Effector memory CD8-positive, alpha-beta T cell (primary cell): ENCODE data around the gene TERB1.

Experiments
- ATAC-seq: fragments of 150-1000 bp; cut with Tn5 transposase; replicated peaks from 2 replicates; pipeline ENCODE4 v1.10.0; 2021; ENCODE audit warnings: mild to moderate bottlenecking, moderate library complexity
- DNase-seq, 3 experiments: peaks; one replicate each; pipeline ENCODE4 v3.0.0; 2021
- H3K27ac Mint-ChIP-seq, 2 donors: one replicate each; pipeline ENCODE4 v1.8.0; 2022; ENCODE audit warnings: mild to moderate bottlenecking in 2 of 2, mixed read lengths in 2 of 2, moderate library complexity in 2 of 2
- H3K27me3 Mint-ChIP-seq, 2 donors: one replicate each; pipeline ENCODE4 v1.8.0; 2022; ENCODE audit warnings: mixed read lengths in 2 of 2
- H3K36me3 Mint-ChIP-seq: one replicate; pipeline ENCODE4 v1.8.0; 2022; ENCODE audit warnings: mild to moderate bottlenecking, moderate library complexity, mixed read lengths; ENCODE audit not compliant: insufficient read depth
- H3K4me1 Mint-ChIP-seq, 2 donors: one replicate each; pipeline ENCODE4 v1.8.0; 2022; ENCODE audit warnings: low read depth in 2 of 2, mixed read lengths in 2 of 2
- H3K4me3 Mint-ChIP-seq, 2 donors: one replicate each; pipeline ENCODE4 v1.8.0; 2022; ENCODE audit warnings: mild to moderate bottlenecking in 2 of 2, mixed read lengths in 2 of 2, moderate library complexity in 2 of 2
- H3K9me3 Mint-ChIP-seq, 2 donors: one replicate each; pipeline ENCODE4 v1.8.0; 2022; ENCODE audit warnings: mixed read lengths in 2 of 2

The TERB1 gene

GRCh38 chr16:66719246-66719645 lies 82.1 kb downstream of the TERB1 start:
- no peak overlapping the region for H3K4me3 Mint-ChIP-seq
- no peak for DNase-seq
- H3K9me3 Mint-ChIP-seq, result no peaks in the 10 kb centered on the region
- ATAC-seq, result no peak
- no peak overlapping the region for H3K27ac Mint-ChIP-seq
- H3K36me3 Mint-ChIP-seq, result peaks cover 35% of the 10 kb centered on the region
- H3K27me3 Mint-ChIP-seq, result no peaks in the 10 kb centered on the region
- H3K4me1 Mint-ChIP-seq, result peaks cover 0 to 3% of the 10 kb centered on the region in 2 donors

DNA sequence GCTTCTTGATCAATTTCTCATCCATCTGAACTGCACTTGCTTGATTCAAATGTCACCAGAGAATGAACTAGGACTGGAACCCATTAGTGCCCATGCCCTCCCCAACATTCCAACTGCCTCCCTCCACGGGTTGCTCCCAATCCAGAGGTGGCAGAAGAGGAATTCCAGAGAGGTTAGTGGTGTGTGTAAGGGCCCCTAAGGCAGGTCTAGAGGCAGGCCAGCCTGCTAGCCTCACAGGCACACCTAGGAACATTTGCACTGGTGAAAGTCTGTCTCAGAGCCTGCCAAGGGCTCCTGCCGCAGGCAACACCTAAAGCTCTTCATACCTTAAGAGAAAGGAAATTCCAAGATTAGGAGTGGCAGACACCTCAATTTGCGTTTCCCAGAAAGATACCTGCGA lies 83.6 kb downstream of the TERB1 start:
- no peak overlapping the region for H3K27ac Mint-ChIP-seq
- no peak for ATAC-seq
- H3K9me3 Mint-ChIP-seq, result no peaks in the 10 kb centered on the region
- peaks cover 20% of the 10 kb centered on the region for H3K36me3 Mint-ChIP-seq
- H3K4me3 Mint-ChIP-seq, result no peak overlapping the region
- peaks cover 0 to 3% of the 10 kb centered on the region in 2 donors for H3K4me1 Mint-ChIP-seq
- no peak for DNase-seq
- H3K27me3 Mint-ChIP-seq, result peaks cover 0 to 2% of the 10 kb centered on the region in 2 donors

DNA sequence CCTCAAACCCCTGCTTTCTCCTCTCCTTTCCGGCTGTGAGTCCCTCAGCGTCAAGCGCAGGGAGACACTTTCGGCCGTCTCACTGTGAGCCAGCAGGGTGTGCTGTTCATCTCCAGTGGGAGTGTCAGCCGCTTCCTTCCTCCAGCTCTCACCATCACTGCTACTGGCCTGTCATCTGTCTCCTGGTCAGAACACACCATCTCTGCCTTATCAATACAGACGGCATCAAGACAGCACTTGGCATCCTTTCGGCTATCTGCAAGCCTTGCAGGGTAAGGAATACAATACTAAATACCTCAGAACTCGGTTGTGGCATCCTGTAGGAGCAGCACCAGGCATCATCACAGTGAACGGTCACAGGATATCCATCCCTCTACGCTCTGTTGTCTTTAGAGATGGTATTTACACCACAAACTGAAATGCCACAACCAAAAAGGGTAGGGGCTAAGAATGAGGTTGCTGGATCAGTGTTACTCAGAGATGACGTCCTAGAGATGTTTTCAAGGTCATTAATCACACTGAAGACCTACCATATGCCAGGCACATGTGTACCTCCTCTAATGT lies 84.2 kb downstream of the TERB1 start:
- no peak overlapping the region for H3K27ac Mint-ChIP-seq
- DNase-seq, result no peak

DNA sequence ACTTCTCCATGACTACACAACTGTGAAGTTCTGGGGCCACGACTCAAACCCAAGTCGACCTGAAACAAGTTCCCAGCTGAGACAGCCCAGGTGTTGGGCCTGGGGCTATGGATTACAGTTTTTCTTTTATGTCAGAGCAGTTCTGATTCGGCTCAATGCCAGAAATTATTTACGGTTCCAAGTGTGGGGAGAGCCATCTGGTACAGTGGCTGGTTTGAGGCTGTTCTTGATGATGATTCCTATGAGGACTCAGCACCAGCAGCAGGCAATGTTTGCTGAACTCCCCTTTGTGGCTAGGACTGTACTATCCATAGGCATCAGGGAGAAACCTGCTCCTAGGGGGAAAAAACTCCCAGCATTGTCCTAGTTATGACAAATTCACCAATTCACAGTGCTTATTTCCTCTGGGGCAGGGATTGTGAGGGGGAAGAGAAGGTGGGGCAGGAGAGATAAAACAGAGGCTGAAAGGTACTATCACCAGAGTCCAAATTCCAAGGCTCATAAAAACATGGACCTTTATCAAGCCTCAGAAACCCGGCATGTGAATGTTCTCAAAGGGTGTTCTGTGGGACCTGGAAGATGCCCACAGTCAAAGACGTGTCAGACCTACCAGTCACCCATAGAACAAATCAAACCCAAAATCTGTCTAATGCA lies 86.6 kb downstream of the TERB1 start:
- ATAC-seq (no peak), DNase-seq (no peak)
- no peak overlapping the region for H3K4me3 Mint-ChIP-seq
- peaks cover 0 to 5% of the 10 kb centered on the region in 2 donors for H3K4me1 Mint-ChIP-seq
- H3K9me3 Mint-ChIP-seq, result no peaks in the 10 kb centered on the region
- peaks cover 3% of the 10 kb centered on the region for H3K36me3 Mint-ChIP-seq
- H3K27ac Mint-ChIP-seq, result no peak overlapping the region
- H3K27me3 Mint-ChIP-seq, result peaks cover 7 to 9% of the 10 kb centered on the region in 2 donors

More for the DNA sequence above, 84.2 kb downstream of the TERB1 start:
- Mint-ChIP-seq H3K36me3 (peaks cover 14% of the 10 kb centered on the region), H3K4me3 (no peak overlapping the region), H3K9me3 (no peaks in the 10 kb centered on the region), H3K4me1 (peaks cover 0 to 5% of the 10 kb centered on the region in 2 donors), H3K27me3 (peaks cover 0 to 8% of the 10 kb centered on the region in 2 donors)
- ATAC-seq, result no peak

DNA sequence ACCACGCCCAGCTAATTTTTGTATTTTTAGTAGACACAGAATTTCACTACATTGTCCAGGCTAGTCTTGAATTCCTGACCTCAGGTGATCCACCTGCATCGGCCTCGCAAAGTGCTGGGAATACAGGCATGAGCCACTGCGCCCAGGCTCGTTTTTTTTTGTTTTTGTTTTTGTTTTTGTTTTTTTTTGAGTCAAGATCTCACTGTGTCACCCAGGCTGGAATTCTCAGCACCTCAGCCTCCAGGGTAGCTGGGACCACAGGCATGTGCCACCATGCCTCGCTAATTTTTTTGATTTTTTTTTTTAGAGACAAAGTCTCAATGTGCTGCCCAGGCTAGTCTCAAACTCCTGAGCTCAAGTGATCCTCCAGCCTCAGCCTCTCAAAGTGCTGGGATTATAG lies 87.3 kb downstream of the TERB1 start:
- H3K9me3 Mint-ChIP-seq, result no peaks in the 10 kb centered on the region
- H3K36me3 Mint-ChIP-seq, result no peaks in the 10 kb centered on the region
- peaks cover 7 to 15% of the 10 kb centered on the region in 2 donors for H3K27me3 Mint-ChIP-seq
- no peak overlapping the region for H3K4me3 Mint-ChIP-seq
- DNase-seq, result no peak
- peaks cover 0 to 5% of the 10 kb centered on the region in 2 donors for H3K4me1 Mint-ChIP-seq
- no peak overlapping the region for H3K27ac Mint-ChIP-seq
- ATAC-seq, result no peak

- H3K9me3 Mint-ChIP-seq, result no peaks in the 10 kb centered on the region
- H3K27ac Mint-ChIP-seq, result peak overlapping the region in 1 of 2 donors; percentile 11
- H3K27me3 Mint-ChIP-seq, result peaks cover 7 to 21% of the 10 kb centered on the region in 2 donors
- ATAC-seq (no peak), DNase-seq (no peak)
- H3K4me1 Mint-ChIP-seq, result peaks cover 0 to 5% of the 10 kb centered on the region in 2 donors
- H3K4me3 Mint-ChIP-seq, result no peak overlapping the region
- no peaks in the 10 kb centered on the region for H3K36me3 Mint-ChIP-seq
Measured at GRCh38 chr16:66713076-66713475, 88.3 kb downstream of the TERB1 start.

GRCh38 chr16:66712512-66712911 lies 88.9 kb downstream of the TERB1 start:
- no peaks in the 10 kb centered on the region for H3K9me3 Mint-ChIP-seq
- H3K27me3 Mint-ChIP-seq, result peaks cover 10 to 26% of the 10 kb centered on the region in 2 donors
- H3K36me3 Mint-ChIP-seq, result no peaks in the 10 kb centered on the region
- peak overlapping the region in 1 of 2 donors; percentile 11 for H3K27ac Mint-ChIP-seq
- ATAC-seq (no peak), DNase-seq (no peak)
- H3K4me3 Mint-ChIP-seq, result no peak overlapping the region
- H3K4me1 Mint-ChIP-seq, result peaks cover 0 to 5% of the 10 kb centered on the region in 2 donors

GRCh38 chr16:66711581-66711980 lies 89.8 kb downstream of the TERB1 start:
- Mint-ChIP-seq H3K27ac (no peak overlapping the region), H3K4me1 (peaks cover 0 to 2% of the 10 kb centered on the region in 2 donors), H3K36me3 (no peaks in the 10 kb centered on the region), H3K4me3 (no peak overlapping the region), H3K27me3 (peaks cover 13 to 31% of the 10 kb centered on the region in 2 donors), H3K9me3 (no peaks in the 10 kb centered on the region)
- no peak for DNase-seq
- ATAC-seq, result no peak

DNA sequence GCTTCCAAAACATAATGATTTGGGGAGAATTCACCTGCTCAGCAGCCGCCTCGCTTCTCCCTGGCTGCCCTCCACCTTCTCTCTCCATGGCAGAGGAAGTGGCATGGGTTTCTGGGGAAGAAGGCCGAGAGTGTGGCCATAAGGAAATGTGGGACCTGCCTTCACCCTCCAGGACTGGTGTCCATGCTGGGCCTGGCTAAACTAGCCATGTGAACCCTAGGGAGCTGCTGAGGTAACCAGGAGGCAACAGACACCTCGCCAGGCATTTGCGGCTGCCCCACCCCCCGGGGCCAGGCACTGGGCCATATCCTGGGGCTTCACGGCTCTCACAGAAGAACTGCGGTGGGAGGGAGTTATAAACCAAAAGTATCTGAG lies 94.9 kb downstream of the TERB1 start:
- no peaks in the 10 kb centered on the region for H3K9me3 Mint-ChIP-seq
- ATAC-seq (no peak), DNase-seq (no peak)
- no peak overlapping the region for H3K4me3 Mint-ChIP-seq
- H3K4me1 Mint-ChIP-seq, result no peaks in the 10 kb centered on the region
- H3K27me3 Mint-ChIP-seq, result peaks cover 13 to 44% of the 10 kb centered on the region in 2 donors
- no peaks in the 10 kb centered on the region for H3K36me3 Mint-ChIP-seq
- no peak overlapping the region for H3K27ac Mint-ChIP-seq

- Mint-ChIP-seq H3K27ac (no peak overlapping the region), H3K9me3 (no peaks in the 10 kb centered on the region), H3K4me1 (no peaks in the 10 kb centered on the region), H3K4me3 (no peak overlapping the region), H3K27me3 (peaks cover 13 to 44% of the 10 kb centered on the region in 2 donors), H3K36me3 (no peaks in the 10 kb centered on the region)
- no peak for ATAC-seq
- DNase-seq, result no peak
Measured at GRCh38 chr16:66705790-66706505, 95.4 kb downstream of the TERB1 start.
